GM11168 (cell line): ENCODE data around the gene COL23A1.

Experiments used
- in situ Hi-C: fragments of 300-500 bp; cut with MboI; formaldehyde crosslinking; loops from one replicate; pipeline ENCODE4 v1.12.0; 2022; ENCODE audit warnings: low sequenced_read_pairs; ENCODE audit not compliant: unreplicated experiment

Gene COL23A1

GRCh38 chr5:178467205-178467567 lies 123.0 kb downstream of the COL23A1 start:
- in situ Hi-C loops, result no loop called here

DNA sequence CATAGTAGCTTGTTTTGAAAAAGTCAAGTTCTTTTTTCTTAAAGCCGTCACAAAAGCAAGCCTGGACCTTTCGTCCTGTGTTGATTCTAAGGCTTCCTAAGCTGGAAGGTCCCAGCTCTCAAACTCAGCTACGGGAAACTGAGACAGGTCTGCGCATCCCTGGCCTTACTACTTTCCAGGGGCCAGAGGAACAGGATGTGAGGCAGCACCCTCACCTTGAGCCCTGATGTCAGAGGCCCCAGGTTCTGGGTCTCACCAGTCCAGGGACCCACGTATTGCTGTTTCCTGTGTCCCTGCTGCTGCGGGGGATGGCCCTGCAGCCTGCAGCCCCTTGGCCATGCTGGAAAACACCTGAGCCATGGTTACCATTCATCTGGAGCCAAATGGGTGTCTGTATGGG lies 123.9 kb downstream of the COL23A1 start:
- in situ Hi-C loops, result no loop called here

- in situ Hi-C loops, result no loop called here
These were observed 124.3 kb downstream of the COL23A1 start for GRCh38 chr5:178465861-178466288.

DNA sequence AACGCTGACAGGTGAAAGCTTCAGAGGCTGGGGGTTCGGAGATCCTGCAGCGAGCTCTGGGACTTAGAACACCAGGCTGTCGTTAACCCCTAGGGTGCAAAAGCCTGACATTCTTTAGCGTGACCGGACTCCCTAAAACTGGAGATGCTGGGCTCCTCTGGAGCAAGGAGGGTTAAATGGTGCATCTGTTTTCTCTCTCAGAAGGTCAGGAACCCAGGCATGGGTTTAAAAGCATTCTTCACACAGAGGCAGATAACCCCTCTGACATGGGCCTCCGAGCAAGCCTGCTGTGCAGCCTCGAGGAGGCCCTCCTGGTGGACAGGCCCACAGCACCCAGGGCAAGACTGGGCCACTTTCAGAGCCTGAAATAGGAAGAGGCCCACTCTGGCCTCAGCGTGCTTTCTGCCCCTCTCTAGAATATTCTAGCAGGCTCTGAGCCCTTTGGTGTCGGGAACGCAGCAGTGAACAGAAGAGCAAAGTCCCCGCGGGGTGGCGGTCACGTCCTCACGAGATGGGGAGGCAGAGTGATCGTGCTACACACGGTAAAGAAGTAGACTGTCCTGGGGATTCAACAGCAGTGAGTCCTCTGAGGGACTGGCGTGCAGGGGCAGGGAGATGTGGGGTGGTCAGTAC lies 124.8 kb downstream of the COL23A1 start:
- in situ Hi-C loops, result no loop called here

DNA sequence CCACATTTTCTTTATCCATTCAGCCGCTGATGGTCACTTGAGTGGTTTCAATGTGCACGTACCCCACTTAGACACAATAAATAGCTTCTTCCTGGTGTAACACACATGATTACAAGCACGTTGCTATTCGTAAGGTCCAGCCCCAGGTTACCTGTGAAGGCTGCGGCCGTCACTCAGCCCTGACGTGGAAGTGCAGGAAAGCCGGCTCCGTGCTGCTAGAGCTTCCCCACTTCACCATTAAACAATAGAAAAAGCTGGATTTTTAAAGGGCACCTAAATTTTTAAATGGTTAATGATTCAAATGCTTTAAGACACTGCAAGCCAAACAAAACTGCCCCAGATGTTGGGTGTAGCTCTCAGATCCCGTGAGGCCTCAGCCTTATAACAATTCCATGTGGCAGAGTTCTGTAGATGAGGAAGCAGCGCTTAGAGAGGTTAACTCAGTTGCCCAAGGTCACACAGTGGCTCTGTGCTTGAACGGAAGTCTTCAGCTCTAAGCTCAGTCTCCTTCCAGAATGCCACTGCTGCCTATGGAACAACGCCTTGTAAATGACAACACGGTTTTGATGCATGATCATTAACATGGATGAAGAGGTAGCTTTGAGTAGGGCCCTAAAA lies 125.7 kb downstream of the COL23A1 start:
- in situ Hi-C loops, result no loop called here

DNA sequence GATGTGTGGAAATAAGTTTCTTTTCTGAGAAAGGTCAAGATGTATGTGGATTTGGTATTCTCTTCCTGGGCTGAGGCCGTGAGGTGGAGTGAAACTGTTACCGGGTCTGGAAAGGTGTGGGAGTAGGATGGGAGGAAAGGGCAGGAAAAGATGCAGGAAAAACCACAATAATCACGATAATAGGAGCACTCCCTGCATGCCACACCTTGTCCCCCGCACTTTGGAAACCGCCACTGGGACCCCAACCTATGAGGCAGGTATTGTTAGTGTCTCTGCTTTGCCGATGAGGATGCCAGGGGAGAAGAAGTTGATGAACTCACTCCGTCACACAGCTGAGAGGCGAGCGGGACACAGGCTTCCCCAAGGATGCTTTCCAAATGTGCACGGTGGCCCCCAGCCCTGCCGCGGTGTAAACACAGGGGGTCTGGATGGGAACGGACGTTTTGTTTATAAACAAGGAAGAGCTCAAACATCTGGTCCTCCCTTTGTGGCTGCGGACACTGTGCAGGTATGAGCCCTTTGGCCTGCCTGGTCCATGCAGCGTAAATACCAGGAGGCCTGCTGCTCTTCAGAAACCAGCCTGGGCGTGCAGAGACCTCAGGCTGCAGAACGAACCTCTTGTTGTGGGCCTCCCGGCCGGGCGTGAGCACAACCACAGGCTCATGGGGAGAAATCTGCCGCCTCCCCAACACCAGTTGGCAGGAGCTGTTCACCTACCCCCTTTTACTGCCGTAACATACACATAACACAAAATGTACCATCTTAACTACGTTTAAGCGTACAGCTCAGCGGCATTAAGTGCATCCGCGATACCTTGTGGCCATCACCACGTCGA lies 126.7 kb downstream of the COL23A1 start:
- in situ Hi-C loops, result no loop called here

- in situ Hi-C loops, result no loop called here
These were observed 127.4 kb downstream of the COL23A1 start for GRCh38 chr5:178462816-178463215.

DNA sequence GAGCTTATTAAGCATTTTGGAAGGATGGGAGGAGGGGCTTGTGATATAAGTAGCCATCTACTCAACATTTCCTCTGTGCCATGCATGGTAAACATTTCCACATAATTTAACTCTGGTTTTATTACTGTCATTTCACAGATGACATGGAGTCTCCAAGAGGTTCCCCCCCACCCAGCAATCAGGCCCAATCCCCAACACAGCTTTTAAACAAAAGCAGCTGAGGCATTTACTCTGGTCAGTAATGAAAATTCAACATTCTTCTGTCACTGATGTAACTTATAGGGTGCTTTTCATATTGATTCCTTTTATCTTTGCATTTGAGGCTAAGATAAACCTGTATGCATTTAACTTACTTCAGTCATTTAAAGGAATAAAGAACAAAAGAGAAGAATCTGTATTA lies 128.1 kb downstream of the COL23A1 start:
- in situ Hi-C loops, result no loop called here

DNA sequence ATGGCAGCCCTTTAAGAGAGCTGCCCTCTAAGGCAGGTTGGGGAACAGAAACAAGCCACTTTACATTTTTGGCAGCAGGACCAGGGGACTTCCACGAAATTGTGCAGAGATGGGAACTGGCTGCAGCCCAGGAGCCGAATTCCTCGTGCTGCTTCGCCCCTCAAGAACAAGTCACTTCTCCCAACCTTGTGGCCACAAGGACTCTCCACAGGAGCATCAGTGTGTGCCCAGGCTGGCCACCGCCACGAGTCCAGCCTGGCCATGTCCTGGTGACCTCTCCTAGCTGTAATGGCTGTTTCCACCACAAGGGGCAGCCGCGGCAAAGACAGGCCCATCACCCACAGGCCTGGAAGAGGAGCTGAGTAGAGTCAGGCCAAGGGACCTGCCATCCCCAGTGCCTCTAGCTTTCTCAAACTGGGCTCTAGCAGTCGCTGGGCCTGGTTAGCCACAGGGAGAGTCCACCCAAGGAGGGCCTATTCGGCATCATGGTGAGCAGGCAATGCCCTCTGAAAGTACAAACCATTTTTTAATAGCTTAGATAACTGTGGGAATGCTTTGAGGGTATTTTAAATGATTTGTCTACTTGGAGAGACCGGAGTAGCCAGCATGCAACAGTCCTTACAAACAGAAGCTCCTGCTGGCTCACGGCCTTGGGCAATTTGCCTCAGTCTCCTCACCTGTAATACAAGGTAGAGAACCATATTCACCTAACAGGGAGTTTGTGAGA lies 129.0 kb downstream of the COL23A1 start:
- in situ Hi-C loops, result no loop called here

DNA sequence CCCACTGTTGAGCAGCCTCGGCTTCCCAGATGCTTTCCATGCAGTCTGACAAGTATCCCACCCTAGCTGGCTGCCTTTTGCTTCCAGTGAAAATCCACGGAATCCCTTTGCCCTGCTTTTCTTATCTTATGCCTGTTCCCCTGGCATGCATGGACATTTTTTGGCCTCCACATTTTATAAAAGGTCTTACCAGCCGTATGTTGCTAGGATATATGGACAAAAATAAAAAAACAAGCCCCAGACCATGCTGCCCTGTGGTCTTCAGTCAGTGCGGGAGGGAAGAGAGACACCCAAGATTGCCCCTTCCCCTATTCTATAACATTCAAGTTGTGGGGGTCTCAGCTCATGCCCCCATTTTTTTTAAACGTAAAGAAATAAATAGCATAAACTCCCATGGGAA lies 129.6 kb downstream of the COL23A1 start:
- in situ Hi-C loops, result no loop called here

DNA sequence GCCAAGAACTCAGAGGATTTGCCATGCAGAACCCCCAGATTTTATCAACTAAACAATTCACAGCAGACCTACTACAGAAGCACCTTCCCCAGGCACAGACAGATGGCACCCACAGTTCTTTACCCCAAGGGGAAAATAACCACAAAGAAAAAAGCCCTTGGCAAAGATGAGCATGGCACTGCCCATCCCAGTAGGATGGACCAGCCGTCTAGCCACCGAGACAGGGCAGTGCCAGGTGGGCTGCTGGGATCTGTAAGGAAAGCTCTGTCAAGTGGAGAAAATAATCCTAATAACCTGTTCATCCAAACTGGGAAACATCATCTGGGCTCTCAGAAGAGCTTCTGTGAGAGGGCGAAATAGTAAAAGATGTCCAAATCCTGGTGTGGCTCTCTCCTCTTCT lies 130.0 kb downstream of the COL23A1 start:
- in situ Hi-C loops, result no loop called here

GRCh38 chr5:178458140-178458539 lies 132.1 kb downstream of the COL23A1 start:
- in situ Hi-C loops, result no loop called here

GRCh38 chr5:178457471-178457870 lies 132.7 kb downstream of the COL23A1 start:
- in situ Hi-C loops, result no loop called here

DNA sequence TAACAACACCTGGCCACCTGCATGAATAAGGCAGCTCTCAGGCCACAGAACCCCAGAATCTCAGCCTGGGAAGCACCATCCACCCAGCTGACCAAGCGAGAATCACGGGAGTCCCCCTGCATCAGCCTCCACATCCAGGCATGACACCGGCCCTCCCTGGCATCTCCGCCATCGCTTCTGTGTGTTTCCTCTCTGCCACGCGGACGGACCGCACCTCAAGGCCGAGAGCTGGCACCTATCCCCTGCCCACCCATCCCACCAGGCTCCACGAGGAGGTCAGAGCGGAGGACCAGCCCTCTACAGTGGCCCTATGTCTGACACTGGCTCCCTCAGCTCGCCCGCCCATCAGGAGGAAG lies 134.7 kb downstream of the COL23A1 start:
- in situ Hi-C loops, result no loop called here

DNA sequence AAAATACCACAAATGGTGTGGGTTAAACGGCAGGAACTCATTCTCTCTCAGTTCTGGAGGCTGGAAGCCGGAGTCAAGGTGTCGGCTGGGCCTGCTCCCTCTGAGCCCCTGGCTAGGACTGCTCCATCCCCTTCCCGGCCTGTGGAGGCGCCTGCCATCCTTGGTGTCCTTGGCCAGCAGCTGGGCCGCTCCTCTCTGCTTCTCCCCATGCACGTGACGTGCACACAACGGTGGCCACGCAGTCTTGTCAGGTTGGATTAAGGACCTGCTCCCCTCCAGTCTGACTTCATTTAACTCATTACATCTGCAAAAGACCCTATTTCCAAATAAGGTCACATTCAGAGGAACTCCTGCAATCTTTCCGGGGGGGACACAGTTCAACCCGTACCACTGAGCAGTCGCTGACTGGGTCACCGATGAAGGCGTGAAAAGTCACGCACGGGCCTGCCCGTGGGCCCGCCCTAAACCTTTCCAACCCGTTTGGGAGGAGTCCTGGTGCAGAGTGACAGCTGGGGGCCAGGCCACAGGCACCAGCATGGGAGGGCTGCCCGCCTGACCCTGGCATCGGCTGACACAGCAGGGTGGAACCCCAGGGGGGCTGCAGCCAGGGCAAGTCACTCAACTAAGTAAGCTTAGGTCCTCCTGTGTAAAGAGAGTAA lies 135.2 kb downstream of the COL23A1 start:
- in situ Hi-C loops, result no loop called here

- in situ Hi-C loops, result no loop called here
These were observed 135.9 kb downstream of the COL23A1 start for GRCh38 chr5:178454303-178454702.

- in situ Hi-C loops, result no loop called here
These were observed 137.0 kb downstream of the COL23A1 start for GRCh38 chr5:178453224-178453623.

GRCh38 chr5:178450121-178451028 lies 139.8 kb downstream of the COL23A1 start:
- in situ Hi-C loops, result no loop called here
